ENCODE results near the gene XYLT1.

Gene XYLT1

GRCh38 chr16:17358846-17359245 lies 111.9 kb downstream of the XYLT1 start:
- no peak for TF ChIP-seq CTCF (IDR thresholded peaks at IDR 0.05; ENCODE audit: low read depth, low read length, missing control alignments)
- H3K4me3 ChIP-seq (replicated peaks; ENCODE audit: low read depth, low read length): no peak overlapping the region
- no peak for DNase-seq (ENCODE audit: extremely low read depth, low read depth)

- TF ChIP-seq CTCF (IDR thresholded peaks at IDR 0.05; ENCODE audit: low read depth, low read length, missing control alignments): no peak
- H3K4me3 ChIP-seq (replicated peaks; ENCODE audit: low read depth, low read length): no peak overlapping the region
- DNase-seq (ENCODE audit: extremely low read depth, low read depth): no peak
These were observed 112.4 kb downstream of the XYLT1 start for GRCh38 chr16:17358355-17358754.

DNA sequence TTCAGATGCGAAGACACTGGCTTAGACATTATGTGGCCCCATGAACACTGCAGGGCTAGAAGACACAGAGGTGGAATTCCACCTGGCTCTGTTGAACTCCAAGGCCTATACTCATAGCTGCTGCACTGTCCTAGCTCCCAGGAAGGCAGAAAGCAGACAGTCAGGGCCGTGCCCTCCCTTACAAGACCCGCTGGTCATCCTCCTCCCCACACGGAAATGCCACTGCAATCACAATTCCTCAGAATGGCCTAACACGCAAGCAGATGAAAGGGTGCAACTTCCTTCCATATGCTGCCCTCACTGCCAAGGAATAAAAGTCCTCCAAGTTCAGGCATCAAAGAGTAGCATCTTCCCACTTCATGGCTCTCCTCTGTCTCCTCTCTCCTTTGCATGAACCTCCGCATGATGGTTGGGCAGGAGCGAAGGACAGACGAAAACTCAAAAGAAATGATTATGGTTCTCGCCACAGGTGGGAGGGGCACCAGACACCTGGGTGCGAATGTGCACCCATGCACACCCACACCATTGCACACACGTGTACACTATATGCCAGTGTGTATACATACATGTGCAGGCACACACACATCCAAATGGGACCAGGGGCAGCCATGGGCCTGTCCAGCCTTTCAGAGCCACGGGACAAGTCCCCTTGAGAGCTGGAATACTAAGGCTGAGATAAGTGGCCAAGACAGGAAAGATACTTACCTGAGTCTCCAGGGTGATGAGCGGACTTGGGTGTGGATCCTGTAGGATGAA lies 113.3 kb downstream of the XYLT1 start:
- no peak overlapping the region for H3K4me3 ChIP-seq (replicated peaks; ENCODE audit: low read depth, low read length)
- TF ChIP-seq CTCF (IDR thresholded peaks at IDR 0.05; ENCODE audit: low read depth, low read length, missing control alignments): no peak
- DNase-seq (ENCODE audit: extremely low read depth, low read depth): no peak

DNA sequence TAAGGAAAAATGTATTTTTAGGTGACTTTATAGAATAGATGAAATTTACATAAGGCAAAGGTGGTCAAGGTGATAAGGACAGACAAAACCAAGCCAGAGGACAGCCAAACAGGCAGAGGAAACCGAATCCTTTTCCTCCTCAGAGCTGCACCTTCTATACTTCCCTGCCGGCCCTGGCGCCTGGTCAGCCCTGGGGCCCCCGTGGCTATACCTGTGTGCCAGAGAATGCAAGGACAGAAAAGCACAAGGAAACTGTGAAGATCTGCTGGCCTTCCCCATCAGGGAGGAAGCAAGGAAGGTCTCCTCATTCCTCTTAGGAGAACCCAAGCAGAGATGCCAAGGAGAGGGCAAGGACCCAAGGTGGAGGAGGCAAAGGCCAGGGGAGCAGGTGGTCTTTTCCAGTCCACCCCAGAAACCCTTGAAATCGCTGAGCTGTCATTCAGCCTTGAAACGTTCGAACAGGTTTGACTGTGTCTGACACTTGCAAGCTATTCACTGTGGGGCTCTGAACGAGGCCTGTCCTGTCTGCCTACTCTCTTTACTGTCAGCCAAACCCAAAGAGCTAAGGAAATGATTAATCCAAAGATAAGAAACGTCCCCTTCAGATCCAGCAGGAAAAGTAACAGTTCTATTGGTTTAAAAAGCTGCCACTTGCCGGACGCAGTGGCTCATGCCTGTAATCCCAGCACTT lies 114.4 kb downstream of the XYLT1 start:
- H3K4me3 ChIP-seq (replicated peaks; ENCODE audit: low read depth, low read length): no peak overlapping the region
- DNase-seq (ENCODE audit: extremely low read depth, low read depth): no peak
- no peak for TF ChIP-seq CTCF (IDR thresholded peaks at IDR 0.05; ENCODE audit: low read depth, low read length, missing control alignments)

DNA sequence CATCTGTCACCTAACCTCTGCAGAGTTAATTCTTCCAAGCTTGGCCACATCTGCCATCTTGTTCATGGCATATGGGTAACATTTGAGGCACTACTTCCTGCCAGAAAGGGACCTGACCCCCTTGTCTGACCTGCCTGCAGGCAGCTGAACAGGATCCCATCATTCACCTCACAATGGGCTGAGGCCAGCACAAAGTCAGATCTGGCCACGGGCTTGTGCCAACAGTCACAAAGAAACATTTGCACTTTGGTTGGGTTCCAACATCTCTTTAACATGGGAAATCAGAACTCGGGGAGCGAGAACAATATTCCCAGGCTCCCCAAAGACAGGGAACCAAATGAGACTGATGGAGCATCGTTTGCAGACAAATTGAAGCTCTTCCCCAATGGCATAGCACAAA lies 116.1 kb downstream of the XYLT1 start:
- TF ChIP-seq CTCF (IDR thresholded peaks at IDR 0.05; ENCODE audit: low read depth, low read length, missing control alignments): no peak
- H3K4me3 ChIP-seq (replicated peaks; ENCODE audit: low read depth, low read length): no peak overlapping the region
- no peak for DNase-seq (ENCODE audit: extremely low read depth, low read depth)

- DNase-seq (ENCODE audit: extremely low read depth, low read depth): no peak
- H3K4me3 ChIP-seq (replicated peaks; ENCODE audit: low read depth, low read length): no peak overlapping the region
- no peak for TF ChIP-seq CTCF (IDR thresholded peaks at IDR 0.05; ENCODE audit: low read depth, low read length, missing control alignments)
These were observed 116.6 kb downstream of the XYLT1 start for GRCh38 chr16:17354141-17354601.
